IPS-NIHi11 (cell line): Measurements from ENCODE around the gene CD46.
"Not testable (repeated sequence)": the region's sequence is repeated elsewhere in the genome, so short reads cannot be mapped to it uniquely, and the experiment has no call there.

Experiments used
- DNase-seq: peaks from one replicate; pipeline ENCODE4 v3.0.0; 2012; ENCODE audit warnings: mixed read lengths, low spot score

The CD46 gene

DNA sequence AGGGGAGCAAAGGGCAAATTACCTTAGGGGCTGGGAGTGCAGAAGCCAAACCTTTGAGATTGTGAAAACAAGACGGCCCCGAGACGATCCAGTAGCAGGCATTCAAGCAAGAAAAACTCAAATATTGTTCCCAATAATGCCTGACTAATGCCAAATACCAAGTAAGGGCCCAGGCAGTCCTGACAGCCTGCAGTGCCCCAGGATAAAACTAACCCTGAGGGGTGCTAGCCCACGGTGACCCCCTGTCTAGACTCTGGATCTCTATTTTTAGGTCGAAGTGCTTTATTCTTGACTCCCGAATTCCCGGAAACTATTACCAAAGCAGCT, 428 bp upstream of the CD46 start:
- not testable (repeated sequence) for DNase-seq

GRCh38 chr1:207752456-207752998, 673 bp downstream of the CD46 start:
- no peak for DNase-seq

- DNase-seq: no peak
Measured at GRCh38 chr1:207753611-207754010, 1.8 kb downstream of the CD46 start.

GRCh38 chr1:207754011-207754410, 2.2 kb downstream of the CD46 start:
- DNase-seq: no peak

GRCh38 chr1:207754974-207755700, 3.3 kb downstream of the CD46 start:
- DNase-seq: no peak

- DNase-seq: no peak
Measured at GRCh38 chr1:207755846-207756693, 4.2 kb downstream of the CD46 start.

DNA sequence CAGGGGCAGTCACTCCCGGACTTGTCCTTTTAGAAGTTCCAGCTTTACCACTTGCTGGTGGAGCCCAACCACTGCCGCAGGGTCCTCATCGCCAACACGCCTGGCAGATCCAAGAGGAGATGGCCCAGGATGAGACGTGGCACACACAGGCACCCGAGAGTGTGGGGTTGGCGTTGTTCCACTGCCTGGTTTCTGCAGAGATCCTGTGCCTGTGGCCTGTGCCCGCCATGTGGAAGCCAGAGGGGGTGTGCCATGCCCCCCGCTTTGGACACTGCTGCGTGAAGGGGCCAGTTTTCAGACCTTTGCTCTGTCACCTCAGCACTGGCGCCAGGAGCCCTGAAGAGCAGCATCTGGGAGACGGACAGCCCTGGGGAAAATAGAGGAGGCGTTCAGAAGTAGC, 10.8 kb downstream of the CD46 start:
- no peak for DNase-seq

GRCh38 chr1:207763091-207763490, 11.2 kb downstream of the CD46 start:
- no peak for DNase-seq

GRCh38 chr1:207763972-207764371, 12.1 kb downstream of the CD46 start:
- DNase-seq: no peak

DNA sequence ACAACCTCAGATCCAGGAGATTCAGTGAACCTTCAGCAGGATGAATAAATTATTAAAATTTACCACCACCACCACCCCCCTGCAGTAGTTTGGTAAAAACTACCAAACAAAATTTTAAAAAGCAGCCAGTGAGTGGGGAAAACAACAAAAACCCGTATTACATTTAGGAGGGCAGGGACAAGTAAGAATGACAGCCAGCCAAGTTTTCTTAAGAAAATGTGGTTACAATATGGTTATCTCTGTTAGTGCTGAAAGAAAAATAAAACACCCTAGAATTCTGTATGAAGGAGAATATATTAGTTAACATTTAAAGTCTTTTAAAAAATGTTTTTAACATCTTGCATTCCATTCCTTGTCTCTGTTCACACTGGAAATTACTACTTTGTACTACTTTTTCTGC, 14.7 kb downstream of the CD46 start:
- DNase-seq: no peak

GRCh38 chr1:207770514-207770913, 18.7 kb downstream of the CD46 start:
- DNase-seq: not testable (repeated sequence)

DNA sequence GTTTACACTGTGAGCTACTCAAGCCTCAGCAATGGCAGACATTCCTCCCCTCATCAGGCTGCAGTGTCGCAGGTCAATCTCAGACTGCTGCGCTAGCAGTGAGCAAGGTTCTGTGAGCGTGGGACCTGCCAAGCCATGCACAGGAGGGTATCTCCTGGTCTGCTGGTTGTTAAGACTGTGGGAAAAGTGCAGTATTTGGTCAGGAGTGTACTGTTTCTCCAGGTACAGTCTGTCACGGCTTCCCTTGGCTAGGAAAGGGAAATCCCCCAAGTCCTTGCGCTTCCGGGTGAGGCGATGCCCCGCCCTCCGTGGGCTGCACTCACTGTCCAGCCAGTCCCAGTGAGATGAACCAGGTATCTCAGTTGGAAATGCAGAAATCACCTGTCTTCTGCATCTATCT, 24.2 kb downstream of the CD46 start:
- DNase-seq: not testable (repeated sequence)

DNA sequence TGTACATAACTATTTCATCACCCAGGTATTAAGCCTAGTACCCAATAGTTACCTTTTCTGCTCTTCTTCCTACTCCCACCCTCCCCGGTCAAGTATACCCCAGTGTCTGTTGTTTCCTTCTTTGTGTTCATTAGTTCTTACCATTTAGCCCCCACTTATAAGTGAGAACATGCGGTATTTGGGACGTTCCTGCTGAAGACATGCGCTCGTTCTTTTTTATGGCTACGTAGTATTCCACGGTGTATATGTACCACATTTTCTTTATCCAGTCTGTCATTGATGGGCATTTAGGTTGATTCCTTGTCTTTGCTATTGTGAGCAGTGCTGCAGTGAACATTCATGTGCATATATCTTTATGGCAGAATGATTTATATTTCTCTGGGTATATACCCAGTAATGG, 25.6 kb downstream of the CD46 start:
- DNase-seq: not testable (repeated sequence)

- DNase-seq: no peak
Measured at GRCh38 chr1:207779008-207779407, 27.2 kb downstream of the CD46 start.

DNA sequence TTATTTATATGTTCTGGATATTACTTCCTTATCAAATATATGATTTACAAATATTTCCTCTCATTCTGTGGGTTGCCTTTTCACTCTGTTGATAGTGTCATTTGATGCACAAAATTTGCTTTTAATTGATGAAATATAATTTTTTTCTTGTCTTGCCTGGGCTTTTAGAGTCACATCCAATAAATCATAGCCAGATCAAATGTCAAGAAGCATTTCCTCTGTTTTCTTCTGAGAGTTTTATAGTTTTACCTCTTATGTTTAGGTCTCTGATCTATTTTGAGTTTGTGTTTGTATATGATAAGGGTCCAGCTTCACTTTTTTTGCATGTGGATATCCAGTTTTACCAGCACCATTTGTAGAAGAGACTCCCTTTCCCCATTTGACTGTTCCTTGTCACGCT, 29.5 kb downstream of the CD46 start:
- no peak for DNase-seq

- DNase-seq: no peak
Measured at GRCh38 chr1:207787776-207788175, 35.9 kb downstream of the CD46 start.

DNA sequence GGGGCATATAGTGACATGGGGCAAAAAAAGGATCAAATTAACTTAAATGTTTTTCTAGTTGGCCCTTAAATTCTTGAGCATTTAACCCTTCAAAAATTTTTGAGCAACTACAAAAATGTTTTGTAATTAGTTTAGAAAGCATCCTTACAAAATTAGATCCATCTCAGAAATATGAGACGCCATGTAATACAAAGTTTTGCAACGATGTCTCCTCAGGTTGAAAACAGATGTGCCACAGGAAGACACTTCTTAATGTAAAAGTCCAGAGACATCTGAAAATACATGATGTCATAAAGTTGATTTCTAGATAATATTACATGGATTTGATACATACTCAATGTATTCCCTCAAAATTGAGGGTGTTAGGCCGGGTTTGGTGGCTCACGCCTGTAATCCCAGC, 37.5 kb downstream of the CD46 start:
- no peak for DNase-seq

DNA sequence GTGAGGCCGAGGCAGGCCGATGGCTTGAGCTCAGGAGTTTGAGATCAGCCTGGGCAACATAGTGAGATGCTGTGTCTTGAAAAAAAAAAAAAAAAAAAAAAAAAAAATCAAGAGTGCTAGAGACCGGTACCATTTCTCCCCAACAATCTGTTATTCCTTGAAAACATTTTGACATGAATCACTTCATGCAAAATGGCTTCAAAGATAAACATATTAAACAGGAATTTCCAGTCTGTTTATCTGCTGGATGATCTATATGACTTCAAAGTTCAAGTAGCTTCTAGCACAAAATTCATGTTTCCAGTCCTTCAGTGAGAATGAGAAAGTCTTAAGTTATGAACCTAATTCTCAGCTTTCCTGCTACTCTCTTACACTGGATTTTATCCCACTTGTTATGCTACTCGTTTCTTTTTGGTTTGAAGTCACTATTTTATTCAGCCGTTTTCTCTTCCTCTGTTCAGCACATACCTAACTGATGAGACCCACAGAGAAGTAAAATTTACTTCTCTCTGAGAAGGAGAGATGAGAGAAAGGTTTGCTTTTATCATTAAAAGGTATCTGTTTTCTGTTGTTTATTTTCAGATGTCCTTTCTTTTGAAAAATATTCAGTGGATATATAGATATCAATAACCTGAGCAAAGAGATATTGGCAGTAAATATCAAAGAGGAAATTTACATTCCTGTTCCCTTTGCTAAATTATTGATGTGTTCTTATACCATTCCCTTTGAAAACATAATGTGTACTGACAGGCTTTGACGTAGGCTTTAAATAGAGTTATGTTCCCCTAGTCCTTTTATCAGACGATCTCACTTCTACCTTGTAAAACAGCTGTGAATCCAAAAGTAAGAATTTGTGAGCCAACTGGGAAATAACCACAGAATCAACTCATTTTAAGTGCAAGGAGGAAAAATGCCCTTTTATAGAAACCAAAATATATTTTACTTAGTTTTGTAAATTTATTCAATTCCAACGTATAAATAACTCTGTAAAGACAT, 38.2 kb downstream of the CD46 start:
- DNase-seq: no peak

- no peak for DNase-seq
Measured at GRCh38 chr1:207791290-207791689, 39.4 kb downstream of the CD46 start.

- no peak for DNase-seq
Measured at GRCh38 chr1:207793327-207793726, 41.5 kb downstream of the CD46 start.

- DNase-seq: no peak
Measured at GRCh38 chr1:207794861-207795260, 43.0 kb downstream of the CD46 start.
